PC-3 (cell line): ENCODE results near the gene DYNLRB2.

ENCODE experiments used
- EZH2 ChIP-seq: fragments of 300-600 bp; sonication (generic); IDR thresholded peaks from one replicate; pipeline ENCODE4 v1.6.1; 2017; ENCODE audit warnings: antibody characterized with exemption, mild to moderate bottlenecking, low read length; ENCODE audit not compliant: unreplicated experiment
- EZH2phosphoT487 ChIP-seq: fragments of 300-600 bp; sonication (generic); IDR thresholded peaks from 2 replicates; pipeline ENCODE4 v1.6.1; 2018; ENCODE audit warnings: mild to moderate bottlenecking, antibody characterized with exemption, low read length, borderline replicate concordance
- TF ChIP-seq, protein P1 (sequence below): fragments of 300-600 bp; sonication (generic); conservative IDR thresholded peaks from 2 replicates; pipeline ENCODE4 v1.5.1; 2017; ENCODE audit warnings: antibody characterized with exemption, low read depth, mild to moderate bottlenecking, low read length

DNA sequence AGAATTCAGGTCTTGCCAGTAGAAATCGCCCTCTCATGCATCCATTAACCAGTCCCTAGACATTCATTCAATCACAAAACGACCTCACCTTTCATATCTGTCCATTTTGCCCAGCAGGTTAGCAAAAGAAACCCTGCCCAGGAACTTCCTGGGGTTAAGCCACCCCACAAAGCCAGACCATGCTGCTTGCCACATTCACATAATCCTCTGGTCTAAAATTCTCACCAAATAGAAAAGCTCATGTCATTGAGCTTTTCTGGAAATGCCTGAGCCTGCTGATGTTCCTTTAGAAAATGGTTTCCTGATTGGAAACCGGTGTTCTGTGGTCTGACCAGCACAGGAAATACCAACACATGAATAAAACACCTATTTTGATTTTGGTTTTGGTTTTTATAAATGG, 21.6 kb upstream of the DYNLRB2 start:
- TF ChIP-seq, protein P1, sequence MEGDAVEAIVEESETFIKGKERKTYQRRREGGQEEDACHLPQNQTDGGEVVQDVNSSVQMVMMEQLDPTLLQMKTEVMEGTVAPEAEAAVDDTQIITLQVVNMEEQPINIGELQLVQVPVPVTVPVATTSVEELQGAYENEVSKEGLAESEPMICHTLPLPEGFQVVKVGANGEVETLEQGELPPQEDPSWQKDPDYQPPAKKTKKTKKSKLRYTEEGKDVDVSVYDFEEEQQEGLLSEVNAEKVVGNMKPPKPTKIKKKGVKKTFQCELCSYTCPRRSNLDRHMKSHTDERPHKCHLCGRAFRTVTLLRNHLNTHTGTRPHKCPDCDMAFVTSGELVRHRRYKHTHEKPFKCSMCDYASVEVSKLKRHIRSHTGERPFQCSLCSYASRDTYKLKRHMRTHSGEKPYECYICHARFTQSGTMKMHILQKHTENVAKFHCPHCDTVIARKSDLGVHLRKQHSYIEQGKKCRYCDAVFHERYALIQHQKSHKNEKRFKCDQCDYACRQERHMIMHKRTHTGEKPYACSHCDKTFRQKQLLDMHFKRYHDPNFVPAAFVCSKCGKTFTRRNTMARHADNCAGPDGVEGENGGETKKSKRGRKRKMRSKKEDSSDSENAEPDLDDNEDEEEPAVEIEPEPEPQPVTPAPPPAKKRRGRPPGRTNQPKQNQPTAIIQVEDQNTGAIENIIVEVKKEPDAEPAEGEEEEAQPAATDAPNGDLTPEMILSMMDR = no peak
- no peak for TF ChIP-seq EZH2
- TF ChIP-seq EZH2phosphoT487 = no peak
